NCI-H1417 treated with DMSO at 0.1 percent for 48 hours (cell line): Measurements from ENCODE around the gene LGALS1.

Source experiments
- DNase-seq: peaks from one replicate; lab custom pipeline; 2025; lab: John Stamatoyannopoulos, UW

LGALS1 gene

GRCh38 chr22:37674951-37675929 is at the start of gene LGALS1:
Gene LGALS1, plus strand, starts transcription at chr22:37675636. Its CDS starts 67 bp downstream, at chr22:37675703.
- DNase-seq = no peak

GRCh38 chr22:37625737-37626136 is 49.7 kb upstream of the LGALS1 start:
- DNase-seq = no peak

- no peak for DNase-seq
Measured at GRCh38 chr22:37626144-37626543, 49.3 kb upstream of the LGALS1 start.

- no peak for DNase-seq
Measured at GRCh38 chr22:37626556-37627075, 48.8 kb upstream of the LGALS1 start.

- DNase-seq = no peak
Measured at GRCh38 chr22:37627121-37627520, 48.3 kb upstream of the LGALS1 start.

GRCh38 chr22:37627545-37627944 is 47.9 kb upstream of the LGALS1 start:
- DNase-seq = no peak

GRCh38 chr22:37628830-37629229 is 46.6 kb upstream of the LGALS1 start:
- DNase-seq = no peak

- no peak for DNase-seq
Measured at GRCh38 chr22:37629928-37630327, 45.5 kb upstream of the LGALS1 start.

GRCh38 chr22:37630839-37631435 is 44.5 kb upstream of the LGALS1 start:
- DNase-seq = no peak

- no peak for DNase-seq
Measured at GRCh38 chr22:37631448-37632173, 43.8 kb upstream of the LGALS1 start.

GRCh38 chr22:37632174-37633088 is 43.0 kb upstream of the LGALS1 start:
- no peak for DNase-seq

- no peak for DNase-seq
Measured at GRCh38 chr22:37633089-37633624, 42.3 kb upstream of the LGALS1 start.

- DNase-seq = no peak
Measured at GRCh38 chr22:37633625-37634416, 41.6 kb upstream of the LGALS1 start.

- DNase-seq = no peak
Measured at GRCh38 chr22:37634417-37634924, 41.0 kb upstream of the LGALS1 start.

GRCh38 chr22:37635157-37635556 is 40.3 kb upstream of the LGALS1 start:
- DNase-seq = no peak

- DNase-seq = no peak
Measured at GRCh38 chr22:37636186-37636948, 39.1 kb upstream of the LGALS1 start.

GRCh38 chr22:37636949-37637273 is 38.5 kb upstream of the LGALS1 start:
- DNase-seq = no peak

- no peak for DNase-seq
Measured at GRCh38 chr22:37638391-37639069, 36.9 kb upstream of the LGALS1 start.
